22Rv1 (cell line): ENCODE measurements around the gene MRPL21.

Experiments used
- ZFX ChIP-seq: fragments of 450-650 bp; IDR thresholded peaks from 2 replicates; pipeline ENCODE4 v1.6.1; 2017; ENCODE audit warnings: antibody characterized with exemption, borderline replicate concordance
- TF ChIP-seq, protein P1 (sequence below): fragments of 450-650 bp; IDR thresholded peaks from 2 replicates; pipeline ENCODE4 v1.5.1; 2017; ENCODE audit warnings: mild to moderate bottlenecking

DNA sequence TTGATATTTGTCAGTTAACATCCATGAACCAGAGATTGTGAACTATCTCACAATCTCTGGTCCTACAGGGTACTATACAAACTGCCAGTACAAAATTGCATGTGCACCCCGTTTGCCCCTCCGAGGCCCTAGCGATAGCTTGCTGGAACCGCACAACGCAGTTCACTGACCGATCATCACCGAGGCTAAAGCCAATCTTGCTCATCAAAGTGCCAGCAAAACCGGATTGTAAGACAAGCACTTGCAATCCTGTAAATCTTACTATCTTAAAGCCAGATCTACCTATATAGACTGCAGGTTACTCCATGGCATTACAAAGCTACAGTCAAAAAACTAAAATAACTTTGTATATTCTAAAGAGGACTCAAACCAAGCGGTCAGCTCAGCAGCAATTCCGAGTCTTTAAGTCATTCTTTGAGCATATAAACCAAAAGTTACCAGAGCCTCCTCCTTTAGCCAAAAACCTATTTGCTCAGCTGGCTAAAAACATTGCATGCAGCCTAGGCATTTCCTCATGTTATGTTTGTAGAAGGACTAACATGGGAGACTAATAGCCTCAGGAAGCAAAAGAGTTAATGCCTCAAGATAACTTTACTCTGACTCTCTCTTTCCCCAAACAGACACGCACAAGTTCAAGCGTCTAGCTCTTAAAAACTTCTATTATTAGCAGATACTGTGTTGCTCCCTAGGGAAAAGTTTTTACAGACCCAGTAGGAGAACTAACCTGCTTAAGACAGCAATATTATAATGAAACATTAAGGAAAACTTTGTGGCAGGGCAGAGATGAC lies 31.2 kb downstream of the MRPL21 start:
- TF ChIP-seq, protein P1, sequence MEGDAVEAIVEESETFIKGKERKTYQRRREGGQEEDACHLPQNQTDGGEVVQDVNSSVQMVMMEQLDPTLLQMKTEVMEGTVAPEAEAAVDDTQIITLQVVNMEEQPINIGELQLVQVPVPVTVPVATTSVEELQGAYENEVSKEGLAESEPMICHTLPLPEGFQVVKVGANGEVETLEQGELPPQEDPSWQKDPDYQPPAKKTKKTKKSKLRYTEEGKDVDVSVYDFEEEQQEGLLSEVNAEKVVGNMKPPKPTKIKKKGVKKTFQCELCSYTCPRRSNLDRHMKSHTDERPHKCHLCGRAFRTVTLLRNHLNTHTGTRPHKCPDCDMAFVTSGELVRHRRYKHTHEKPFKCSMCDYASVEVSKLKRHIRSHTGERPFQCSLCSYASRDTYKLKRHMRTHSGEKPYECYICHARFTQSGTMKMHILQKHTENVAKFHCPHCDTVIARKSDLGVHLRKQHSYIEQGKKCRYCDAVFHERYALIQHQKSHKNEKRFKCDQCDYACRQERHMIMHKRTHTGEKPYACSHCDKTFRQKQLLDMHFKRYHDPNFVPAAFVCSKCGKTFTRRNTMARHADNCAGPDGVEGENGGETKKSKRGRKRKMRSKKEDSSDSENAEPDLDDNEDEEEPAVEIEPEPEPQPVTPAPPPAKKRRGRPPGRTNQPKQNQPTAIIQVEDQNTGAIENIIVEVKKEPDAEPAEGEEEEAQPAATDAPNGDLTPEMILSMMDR = no peak
- no peak for TF ChIP-seq ZFX
